ENCODE measurements around the gene STARD3.

The STARD3 gene

GRCh38 chr17:39621523-39622379 lies 15.2 kb upstream of the STARD3 start:
- peak; percentile 23 for FAIRE-seq

DNA sequence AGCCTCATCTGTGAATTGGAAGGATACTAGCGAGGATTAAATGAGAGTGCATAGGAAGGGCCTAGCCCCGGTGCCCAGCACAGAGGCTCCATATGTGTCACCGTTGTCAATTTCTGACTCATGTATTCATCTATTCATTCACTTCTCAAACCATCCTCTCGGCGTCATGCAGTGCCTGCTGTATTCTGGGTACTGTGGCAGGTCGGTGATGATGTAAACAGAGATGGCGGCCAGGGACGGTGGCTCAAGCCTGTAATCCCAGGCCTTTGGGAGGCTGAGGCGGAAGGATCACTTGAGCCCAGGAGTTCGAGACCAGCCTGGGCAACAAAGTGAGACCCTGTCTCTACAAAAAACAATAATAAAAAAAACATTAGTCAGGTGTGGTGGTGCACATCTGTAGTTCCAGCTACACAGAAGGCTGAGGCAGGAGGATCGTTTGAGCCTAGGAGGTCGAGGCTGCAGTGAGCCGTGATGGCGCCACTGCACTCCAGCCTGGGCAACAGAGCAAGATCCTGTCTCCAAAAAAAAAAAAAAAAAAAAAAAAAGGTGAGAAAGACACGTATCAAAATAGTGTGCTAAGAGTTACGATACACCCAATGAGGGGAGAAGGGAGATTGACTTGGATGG lies 14.5 kb upstream of the STARD3 start:
- FAIRE-seq: no peak

DNA sequence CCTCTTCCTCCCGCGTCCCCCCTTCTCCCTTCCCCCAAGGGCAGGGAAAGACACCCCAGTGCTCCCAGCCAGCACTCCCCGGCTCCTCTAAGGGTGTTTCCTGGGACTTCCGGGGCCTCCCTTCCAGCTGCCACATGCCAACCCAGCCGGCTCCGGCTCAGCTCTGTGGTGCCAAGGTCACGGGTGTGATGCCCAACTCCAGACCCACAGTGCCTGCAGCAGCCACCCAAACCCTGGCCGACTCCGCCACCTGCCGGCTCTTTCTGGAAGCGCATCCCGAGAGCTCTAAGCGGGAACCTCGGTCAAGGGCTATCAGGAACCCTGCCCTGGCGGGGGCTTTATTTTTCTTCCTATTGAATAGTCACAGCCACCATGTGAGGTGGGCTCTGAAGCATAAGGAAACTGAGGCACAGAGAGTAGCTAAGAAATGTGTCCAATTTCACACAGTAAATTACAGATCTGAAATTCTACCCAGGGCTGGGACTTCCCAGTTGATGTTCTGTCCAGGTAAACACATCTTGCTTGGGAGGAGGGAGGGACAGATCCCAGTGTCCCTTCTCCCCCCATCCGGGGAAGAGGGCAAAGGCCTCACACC lies 13.5 kb upstream of the STARD3 start:
- no peak for FAIRE-seq

DNA sequence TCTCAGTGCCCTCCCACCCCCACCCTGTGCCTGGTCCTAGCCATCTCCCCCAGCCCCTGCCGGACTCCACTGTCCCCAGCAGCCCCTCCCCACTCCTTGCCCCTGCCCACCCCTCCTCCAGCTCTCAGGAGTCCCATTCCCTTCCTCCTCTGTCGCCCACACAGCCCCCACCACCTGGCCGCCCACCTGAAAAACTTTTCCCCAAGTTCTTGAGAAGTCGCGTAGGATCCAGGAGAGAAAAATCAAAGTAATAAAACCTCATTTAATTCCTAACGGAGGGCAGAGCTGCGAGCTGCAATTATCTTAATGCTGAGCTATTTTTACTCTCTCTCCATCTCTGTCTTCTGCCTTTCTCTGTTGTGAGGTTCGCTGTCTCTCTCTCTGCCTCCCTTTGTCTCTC lies 12.6 kb upstream of the STARD3 start:
- FAIRE-seq: no peak

GRCh38 chr17:39625198-39625785 lies 11.7 kb upstream of the STARD3 start:
- no peak for FAIRE-seq

DNA sequence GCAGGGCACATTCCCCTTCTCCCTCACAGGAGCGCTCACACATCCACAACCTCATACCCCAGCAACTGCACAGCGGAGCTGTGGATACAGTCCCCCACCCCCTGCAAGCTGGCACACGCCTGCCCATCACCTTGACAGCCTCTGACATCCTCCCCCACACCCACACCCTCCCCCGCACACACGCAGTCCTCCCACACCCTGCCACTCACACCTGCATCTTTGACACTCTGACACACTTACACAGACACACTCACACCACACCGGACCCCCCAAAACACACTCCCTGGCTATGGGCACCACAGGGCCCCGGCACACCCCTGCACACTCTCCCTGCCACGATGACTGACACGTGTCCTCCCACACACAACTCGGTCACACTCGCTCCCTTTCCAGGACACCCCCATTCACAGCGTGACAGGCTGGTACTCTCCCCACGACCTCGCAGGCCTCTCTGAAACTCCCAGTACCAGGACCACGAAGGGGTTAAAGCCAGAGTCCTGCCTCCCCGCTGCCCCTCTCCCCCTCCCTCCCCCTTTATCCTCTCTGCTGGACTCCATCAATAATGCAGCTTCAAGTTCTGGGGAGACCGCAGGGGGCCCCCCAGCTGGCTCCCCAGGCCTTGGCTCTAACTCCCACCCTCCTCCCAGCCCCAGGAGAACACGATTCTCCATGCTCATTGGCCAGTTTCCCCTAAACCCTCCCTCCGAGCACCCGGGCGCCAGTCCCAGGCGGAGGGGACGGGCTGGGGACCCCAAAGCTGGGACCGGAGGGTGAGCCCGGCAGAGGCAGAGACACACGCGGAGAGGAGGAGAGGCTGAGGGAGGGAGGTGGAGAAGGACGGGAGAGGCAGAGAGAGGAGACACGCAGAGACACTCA lies 10.5 kb upstream of the STARD3 start, which contains the start of gene PPP1R1B:
PPP1R1B (plus strand) TSS at position 782 of the 876 bp plus-strand sequence. CDS start 441 bp downstream, outside the sequence.
- FAIRE-seq: no peak

GRCh38 chr17:39627047-39627711 lies 9.8 kb upstream of the STARD3 start:
- FAIRE-seq: no peak

GRCh38 chr17:39627712-39628516 lies 9.0 kb upstream of the STARD3 start:
- no peak for FAIRE-seq

DNA sequence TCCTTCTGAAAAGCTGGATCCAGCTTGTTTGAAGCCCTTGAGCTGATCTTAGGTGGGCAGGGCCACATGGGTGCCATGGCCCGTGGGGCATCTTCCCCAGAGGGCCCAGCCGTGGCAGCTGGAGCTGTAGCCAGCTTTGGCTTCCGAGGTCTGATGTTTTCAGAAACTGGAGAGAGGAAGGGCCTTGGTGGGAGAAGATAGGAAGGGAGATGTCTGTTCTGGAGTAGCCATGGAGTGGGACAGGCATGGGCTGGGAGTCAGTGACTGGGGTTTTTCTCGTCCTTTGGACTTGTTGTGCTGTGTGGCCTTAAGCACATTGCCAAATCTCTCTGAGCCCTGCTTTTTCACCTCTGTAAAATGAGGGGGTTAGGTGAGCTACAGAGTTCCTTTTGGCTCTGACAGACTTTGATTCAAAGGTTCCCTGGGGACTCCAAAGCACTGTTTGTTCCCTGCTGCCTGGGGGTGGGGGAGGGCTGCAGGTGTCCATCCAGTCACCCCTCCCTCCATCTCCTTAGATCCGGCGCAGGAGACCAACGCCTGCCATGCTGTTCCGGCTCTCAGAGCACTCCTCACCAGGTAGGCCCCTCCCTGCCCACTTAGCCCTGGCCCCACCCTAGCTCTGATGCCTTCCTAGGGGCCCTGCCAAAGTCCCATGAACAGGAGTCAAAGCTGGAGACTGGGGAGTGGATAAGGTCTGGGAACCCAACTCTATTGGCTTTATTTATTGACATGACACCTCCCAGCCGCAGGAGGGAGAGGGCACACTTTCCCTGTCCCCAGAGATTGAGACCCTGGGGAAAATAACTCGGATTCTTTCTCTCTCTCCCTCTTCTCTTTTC lies 8.1 kb upstream of the STARD3 start:
- no peak for FAIRE-seq

GRCh38 chr17:39629494-39629880 lies 7.5 kb upstream of the STARD3 start:
- no peak for FAIRE-seq

- no peak for FAIRE-seq
Observed at GRCh38 chr17:39629898-39630297, 7.0 kb upstream of the STARD3 start.

- FAIRE-seq: no peak
Observed at GRCh38 chr17:39631403-39631802, 5.5 kb upstream of the STARD3 start.

- no peak for FAIRE-seq
Observed at GRCh38 chr17:39632153-39632941, 4.6 kb upstream of the STARD3 start.

- no peak for FAIRE-seq
Observed at GRCh38 chr17:39633570-39634183, 3.3 kb upstream of the STARD3 start.

GRCh38 chr17:39634384-39634871 lies 2.5 kb upstream of the STARD3 start:
- FAIRE-seq: no peak

GRCh38 chr17:39635614-39636176 lies 1.2 kb upstream of the STARD3 start:
- FAIRE-seq: no peak

GRCh38 chr17:39636587-39636926 lies 387 bp upstream of the STARD3 start:
- FAIRE-seq: no peak

GRCh38 chr17:39638317-39638716 lies 1.4 kb downstream of the STARD3 start:
- no peak for FAIRE-seq
